Measurements from ENCODE around the gene SOSTDC1. TPM values are rescaled to one million over a fixed set of nuclear protein-coding genes. Genes with fewer than 3 reads are reported as not detected.

Gene SOSTDC1
- polyA plus RNA-seq, 1 donor from 2014 or later: 0.52 TPM

DNA sequence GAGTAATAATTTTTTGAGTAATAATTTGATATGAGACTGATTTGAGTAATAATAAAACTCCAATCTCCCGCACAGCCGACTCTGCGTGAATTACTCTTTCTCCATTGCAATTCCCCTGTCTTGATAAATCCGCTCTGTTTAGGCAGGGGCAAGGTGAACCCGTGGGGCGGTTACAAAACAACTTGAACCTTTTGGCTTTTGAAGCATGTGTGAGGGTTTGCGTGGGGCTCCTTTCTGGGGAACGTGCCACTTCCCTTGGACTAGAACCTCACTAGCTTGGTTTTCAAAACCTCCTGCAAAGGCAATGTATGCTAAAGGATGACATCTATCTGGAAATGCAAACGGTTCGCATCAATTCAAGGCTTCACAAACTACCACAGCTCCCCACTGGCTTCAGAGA is 45.7 kb downstream of the SOSTDC1 start:
- H3K27me3 ChIP-seq (ENCODE audit: insufficient read depth, low read depth, low read length): peaks cover 3% of the 10 kb centered on the region
- H3K4me3 ChIP-seq (ENCODE audit: low read length): peak overlapping the region; percentile 73
- H3K9me3 ChIP-seq (ENCODE audit: low read length): no peaks in the 10 kb centered on the region
- H3K9ac ChIP-seq (ENCODE audit: low read length): peak overlapping the region; percentile 70
- no peaks in the 10 kb centered on the region for H3K79me2 ChIP-seq (replicated peaks; ENCODE audit: insufficient read depth, low read length)
- H3K4me2 ChIP-seq (ENCODE audit: low read length): no peak overlapping the region
- H3K27ac ChIP-seq (ENCODE audit: low read length): no peak overlapping the region
- TF ChIP-seq MXI1 (conservative IDR thresholded peaks at IDR 0.05; ENCODE audit: poor library complexity, severe bottlenecking): no peak
- TF ChIP-seq, protein P1, sequence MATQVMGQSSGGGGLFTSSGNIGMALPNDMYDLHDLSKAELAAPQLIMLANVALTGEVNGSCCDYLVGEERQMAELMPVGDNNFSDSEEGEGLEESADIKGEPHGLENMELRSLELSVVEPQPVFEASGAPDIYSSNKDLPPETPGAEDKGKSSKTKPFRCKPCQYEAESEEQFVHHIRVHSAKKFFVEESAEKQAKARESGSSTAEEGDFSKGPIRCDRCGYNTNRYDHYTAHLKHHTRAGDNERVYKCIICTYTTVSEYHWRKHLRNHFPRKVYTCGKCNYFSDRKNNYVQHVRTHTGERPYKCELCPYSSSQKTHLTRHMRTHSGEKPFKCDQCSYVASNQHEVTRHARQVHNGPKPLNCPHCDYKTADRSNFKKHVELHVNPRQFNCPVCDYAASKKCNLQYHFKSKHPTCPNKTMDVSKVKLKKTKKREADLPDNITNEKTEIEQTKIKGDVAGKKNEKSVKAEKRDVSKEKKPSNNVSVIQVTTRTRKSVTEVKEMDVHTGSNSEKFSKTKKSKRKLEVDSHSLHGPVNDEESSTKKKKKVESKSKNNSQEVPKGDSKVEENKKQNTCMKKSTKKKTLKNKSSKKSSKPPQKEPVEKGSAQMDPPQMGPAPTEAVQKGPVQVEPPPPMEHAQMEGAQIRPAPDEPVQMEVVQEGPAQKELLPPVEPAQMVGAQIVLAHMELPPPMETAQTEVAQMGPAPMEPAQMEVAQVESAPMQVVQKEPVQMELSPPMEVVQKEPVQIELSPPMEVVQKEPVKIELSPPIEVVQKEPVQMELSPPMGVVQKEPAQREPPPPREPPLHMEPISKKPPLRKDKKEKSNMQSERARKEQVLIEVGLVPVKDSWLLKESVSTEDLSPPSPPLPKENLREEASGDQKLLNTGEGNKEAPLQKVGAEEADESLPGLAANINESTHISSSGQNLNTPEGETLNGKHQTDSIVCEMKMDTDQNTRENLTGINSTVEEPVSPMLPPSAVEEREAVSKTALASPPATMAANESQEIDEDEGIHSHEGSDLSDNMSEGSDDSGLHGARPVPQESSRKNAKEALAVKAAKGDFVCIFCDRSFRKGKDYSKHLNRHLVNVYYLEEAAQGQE (IDR thresholded peaks at IDR 0.05; ENCODE audit: borderline replicate concordance): no peak
- no peak for TF ChIP-seq EP300 (conservative IDR thresholded peaks at IDR 0.05; ENCODE audit: poor library complexity, severe bottlenecking)
- no peak for TF ChIP-seq RAD21 (conservative IDR thresholded peaks at IDR 0.05)
- TF ChIP-seq EZH2 (IDR thresholded peaks at IDR 0.05; ENCODE audit: borderline replicate concordance, insufficient read depth, low read length, poor library complexity, severe bottlenecking): no peak
- TF ChIP-seq TAF1 (IDR thresholded peaks at IDR 0.05; ENCODE audit: low read depth): no peak
- no peak for TF ChIP-seq SMC3 (conservative IDR thresholded peaks at IDR 0.05; ENCODE audit: poor library complexity)
- TF ChIP-seq, protein P2, sequence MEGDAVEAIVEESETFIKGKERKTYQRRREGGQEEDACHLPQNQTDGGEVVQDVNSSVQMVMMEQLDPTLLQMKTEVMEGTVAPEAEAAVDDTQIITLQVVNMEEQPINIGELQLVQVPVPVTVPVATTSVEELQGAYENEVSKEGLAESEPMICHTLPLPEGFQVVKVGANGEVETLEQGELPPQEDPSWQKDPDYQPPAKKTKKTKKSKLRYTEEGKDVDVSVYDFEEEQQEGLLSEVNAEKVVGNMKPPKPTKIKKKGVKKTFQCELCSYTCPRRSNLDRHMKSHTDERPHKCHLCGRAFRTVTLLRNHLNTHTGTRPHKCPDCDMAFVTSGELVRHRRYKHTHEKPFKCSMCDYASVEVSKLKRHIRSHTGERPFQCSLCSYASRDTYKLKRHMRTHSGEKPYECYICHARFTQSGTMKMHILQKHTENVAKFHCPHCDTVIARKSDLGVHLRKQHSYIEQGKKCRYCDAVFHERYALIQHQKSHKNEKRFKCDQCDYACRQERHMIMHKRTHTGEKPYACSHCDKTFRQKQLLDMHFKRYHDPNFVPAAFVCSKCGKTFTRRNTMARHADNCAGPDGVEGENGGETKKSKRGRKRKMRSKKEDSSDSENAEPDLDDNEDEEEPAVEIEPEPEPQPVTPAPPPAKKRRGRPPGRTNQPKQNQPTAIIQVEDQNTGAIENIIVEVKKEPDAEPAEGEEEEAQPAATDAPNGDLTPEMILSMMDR (IDR thresholded peaks at IDR 0.05; ENCODE audit: poor library complexity, severe bottlenecking): no peak
- no peak for TF ChIP-seq POLR2AphosphoS5 (IDR thresholded peaks at IDR 0.05)
- H3F3A ChIP-seq (ENCODE audit: insufficient read depth, low read length, poor library complexity, severe bottlenecking): no peaks in the 10 kb centered on the region
- no peaks in the 10 kb centered on the region for H4K20me1 ChIP-seq (ENCODE audit: insufficient read depth)
- H3K36me3 ChIP-seq (ENCODE audit: insufficient read depth, low read length): no peaks in the 10 kb centered on the region
- no peaks in the 10 kb centered on the region for H3K9me2 ChIP-seq (ENCODE audit: insufficient read depth, low read length)
- no peak overlapping the region for H2AFZ ChIP-seq (ENCODE audit: low read depth, low read length)

DNA sequence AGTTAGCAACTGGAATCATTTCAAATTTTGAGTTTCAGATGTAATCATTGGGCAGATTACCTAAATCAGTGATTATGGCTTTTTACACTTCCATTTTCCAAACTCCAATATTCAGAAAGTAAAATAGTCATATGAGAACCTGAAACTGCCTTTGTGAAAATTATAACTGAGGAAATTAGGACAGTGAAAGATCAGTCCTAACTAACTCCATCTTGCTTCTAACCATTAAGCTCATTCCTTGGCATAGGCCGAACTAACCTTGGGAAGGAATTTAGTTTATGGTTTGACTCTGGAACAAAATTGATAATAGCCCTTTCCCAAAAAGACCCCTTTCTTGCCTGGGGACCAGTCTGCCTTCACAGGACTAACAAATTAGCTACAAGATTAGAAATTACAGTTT is 46.4 kb downstream of the SOSTDC1 start:
- H3F3A ChIP-seq (ENCODE audit: insufficient read depth, low read length, poor library complexity, severe bottlenecking): no peaks in the 10 kb centered on the region
- H3K27me3 ChIP-seq (ENCODE audit: insufficient read depth, low read depth, low read length): peaks cover 3% of the 10 kb centered on the region
- H3K4me2 ChIP-seq (ENCODE audit: low read length): no peak overlapping the region
- H3K27ac ChIP-seq (ENCODE audit: low read length): no peak overlapping the region
- no peaks in the 10 kb centered on the region for H3K9me3 ChIP-seq (ENCODE audit: low read length)
- H2AFZ ChIP-seq (ENCODE audit: low read depth, low read length): no peak overlapping the region
- no peak overlapping the region for H3K9ac ChIP-seq (ENCODE audit: low read length)
- no peaks in the 10 kb centered on the region for H3K79me2 ChIP-seq (replicated peaks; ENCODE audit: insufficient read depth, low read length)
- TF ChIP-seq MXI1 (conservative IDR thresholded peaks at IDR 0.05; ENCODE audit: poor library complexity, severe bottlenecking): no peak
- H3K9me2 ChIP-seq (ENCODE audit: insufficient read depth, low read length): no peaks in the 10 kb centered on the region
- no peaks in the 10 kb centered on the region for H4K20me1 ChIP-seq (ENCODE audit: insufficient read depth)
- no peaks in the 10 kb centered on the region for H3K36me3 ChIP-seq (ENCODE audit: insufficient read depth, low read length)
- H3K4me3 ChIP-seq (ENCODE audit: low read length): no peak overlapping the region

DNA sequence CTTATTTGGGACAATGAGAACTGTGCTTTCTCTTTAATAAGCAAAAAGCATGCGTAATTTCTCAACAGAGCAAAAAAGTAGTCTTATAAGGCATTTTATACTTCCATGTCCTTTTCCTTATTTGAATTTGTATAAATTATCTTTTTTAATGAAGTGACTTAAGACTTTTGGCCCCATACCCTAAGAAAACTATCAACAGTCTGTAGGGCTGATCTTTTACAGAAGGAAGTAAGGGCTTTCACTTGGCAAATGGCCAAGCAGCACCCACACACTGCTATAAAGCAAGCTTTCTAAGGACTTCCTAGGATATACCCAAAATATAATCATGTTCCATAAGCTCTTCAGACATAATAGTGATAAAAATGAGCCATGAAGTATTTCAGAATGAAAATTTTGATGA is 47.6 kb downstream of the SOSTDC1 start:
- no peaks in the 10 kb centered on the region for H3K79me2 ChIP-seq (replicated peaks; ENCODE audit: insufficient read depth, low read length)

More for the DNA sequence above, 47.6 kb downstream of the SOSTDC1 start:
- no peaks in the 10 kb centered on the region for H3K9me2 ChIP-seq (ENCODE audit: insufficient read depth, low read length)
- H3K27me3 ChIP-seq (ENCODE audit: insufficient read depth, low read depth, low read length): peaks cover 3% of the 10 kb centered on the region
- no peaks in the 10 kb centered on the region for H3K36me3 ChIP-seq (ENCODE audit: insufficient read depth, low read length)
- H3K4me3 ChIP-seq (ENCODE audit: low read length): no peak overlapping the region
- no peak overlapping the region for H2AFZ ChIP-seq (ENCODE audit: low read depth, low read length)
- no peak overlapping the region for H3K9ac ChIP-seq (ENCODE audit: low read length)
- no peak overlapping the region for H3K27ac ChIP-seq (ENCODE audit: low read length)
- H4K20me1 ChIP-seq (ENCODE audit: insufficient read depth): no peaks in the 10 kb centered on the region
- H3K9me3 ChIP-seq (ENCODE audit: low read length): no peaks in the 10 kb centered on the region
- no peak for TF ChIP-seq POLR2AphosphoS5 (IDR thresholded peaks at IDR 0.05)
- TF ChIP-seq RAD21 (conservative IDR thresholded peaks at IDR 0.05): no peak
- TF ChIP-seq SMC3 (conservative IDR thresholded peaks at IDR 0.05; ENCODE audit: poor library complexity): no peak
- TF ChIP-seq, protein P1 (IDR thresholded peaks at IDR 0.05; ENCODE audit: borderline replicate concordance): no peak
- TF ChIP-seq EZH2 (IDR thresholded peaks at IDR 0.05; ENCODE audit: borderline replicate concordance, insufficient read depth, low read length, poor library complexity, severe bottlenecking): no peak
- no peak for TF ChIP-seq MXI1 (conservative IDR thresholded peaks at IDR 0.05; ENCODE audit: poor library complexity, severe bottlenecking)
- TF ChIP-seq, protein P2 (IDR thresholded peaks at IDR 0.05; ENCODE audit: poor library complexity, severe bottlenecking): no peak
- no peak for TF ChIP-seq EP300 (conservative IDR thresholded peaks at IDR 0.05; ENCODE audit: poor library complexity, severe bottlenecking)
- no peak for TF ChIP-seq TAF1 (IDR thresholded peaks at IDR 0.05; ENCODE audit: low read depth)
- no peaks in the 10 kb centered on the region for H3F3A ChIP-seq (ENCODE audit: insufficient read depth, low read length, poor library complexity, severe bottlenecking)
- no peak overlapping the region for H3K4me2 ChIP-seq (ENCODE audit: low read length)
